Stimulated activated CD8-positive, alpha-beta memory T cell treated with anti-CD3 and anti-CD28 coated beads, Interleukin-7, amount 100 ng/mL, for 4 hours (primary cell): ENCODE measurements around the gene DUSP6.

Experiments used
- DNase-seq, 2 donors: peaks; one replicate each; pipeline ENCODE4 v3.0.0-alpha.2; 2020; ENCODE audit warnings: low read depth in 2 of 2

DUSP6 gene

DNA sequence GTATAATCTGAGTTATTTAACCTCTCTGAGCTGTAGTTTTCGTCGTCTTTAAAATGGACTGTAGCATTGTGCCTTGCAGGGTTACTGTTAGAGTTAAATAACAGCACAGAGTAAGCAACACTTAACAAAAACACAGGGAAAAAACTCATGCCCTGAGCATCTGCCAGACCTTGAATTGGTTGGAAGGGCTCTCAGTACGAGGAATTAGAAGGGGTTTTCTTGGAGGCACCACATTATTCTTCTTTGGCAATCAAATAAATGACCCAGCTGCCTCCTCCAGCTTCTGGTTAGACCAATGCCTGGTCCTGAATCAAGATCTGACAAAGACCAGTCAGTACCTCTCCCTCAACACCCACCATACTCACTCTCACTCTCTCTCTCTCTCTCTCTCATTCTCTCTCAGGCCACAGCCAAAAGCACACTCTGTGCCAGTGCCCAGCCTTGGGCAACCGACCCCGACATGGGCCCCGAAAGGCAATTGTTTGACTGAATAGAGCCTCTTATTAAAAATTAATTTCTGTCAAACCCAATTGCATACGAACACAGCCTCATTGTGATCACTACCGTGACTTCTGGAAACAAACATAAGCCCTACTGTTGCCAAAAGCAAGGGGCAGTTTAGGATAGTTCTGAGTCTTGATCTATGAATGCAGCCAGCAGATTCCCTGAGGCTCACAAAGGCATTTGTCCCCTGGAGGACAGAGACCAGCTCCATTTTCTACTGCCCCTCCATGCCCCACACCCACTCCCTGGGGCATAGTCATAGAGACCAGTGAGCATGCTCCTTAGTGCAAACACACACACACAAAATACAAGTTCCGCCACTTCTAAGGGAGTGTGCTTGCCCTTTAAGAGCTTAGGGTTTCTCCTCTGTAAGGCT, 23.9 kb downstream of the DUSP6 start:
- DNase-seq: no peak

DNA sequence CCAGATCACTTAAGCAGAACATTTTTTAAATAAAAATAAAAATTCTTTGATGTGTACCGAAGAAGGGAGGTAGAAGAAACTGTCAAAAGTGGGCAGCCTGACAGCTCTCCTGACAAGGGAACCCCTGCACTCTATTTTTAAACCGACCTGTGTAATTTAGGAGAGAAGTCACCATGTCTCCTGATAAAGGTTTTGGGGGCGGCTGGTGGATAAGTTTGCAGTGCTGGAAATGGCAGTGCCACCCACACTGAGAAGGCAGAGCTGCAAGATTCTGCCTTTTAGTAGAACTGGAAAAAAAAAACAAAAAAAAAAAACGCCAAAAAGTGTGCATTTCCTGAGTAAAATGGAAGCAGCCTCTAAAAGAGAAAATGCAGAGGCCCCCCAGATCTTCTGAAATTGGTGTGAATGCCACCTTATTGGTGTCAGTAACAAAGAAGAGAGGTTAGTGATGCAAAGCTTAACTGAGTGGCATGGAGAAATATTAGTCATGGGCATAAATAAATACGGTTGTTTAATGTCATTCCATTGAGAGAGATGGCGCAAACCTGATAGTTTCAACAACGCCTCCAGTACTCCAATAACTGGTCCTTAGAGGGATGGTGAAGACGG, 24.7 kb downstream of the DUSP6 start:
- DNase-seq: no peak

DNA sequence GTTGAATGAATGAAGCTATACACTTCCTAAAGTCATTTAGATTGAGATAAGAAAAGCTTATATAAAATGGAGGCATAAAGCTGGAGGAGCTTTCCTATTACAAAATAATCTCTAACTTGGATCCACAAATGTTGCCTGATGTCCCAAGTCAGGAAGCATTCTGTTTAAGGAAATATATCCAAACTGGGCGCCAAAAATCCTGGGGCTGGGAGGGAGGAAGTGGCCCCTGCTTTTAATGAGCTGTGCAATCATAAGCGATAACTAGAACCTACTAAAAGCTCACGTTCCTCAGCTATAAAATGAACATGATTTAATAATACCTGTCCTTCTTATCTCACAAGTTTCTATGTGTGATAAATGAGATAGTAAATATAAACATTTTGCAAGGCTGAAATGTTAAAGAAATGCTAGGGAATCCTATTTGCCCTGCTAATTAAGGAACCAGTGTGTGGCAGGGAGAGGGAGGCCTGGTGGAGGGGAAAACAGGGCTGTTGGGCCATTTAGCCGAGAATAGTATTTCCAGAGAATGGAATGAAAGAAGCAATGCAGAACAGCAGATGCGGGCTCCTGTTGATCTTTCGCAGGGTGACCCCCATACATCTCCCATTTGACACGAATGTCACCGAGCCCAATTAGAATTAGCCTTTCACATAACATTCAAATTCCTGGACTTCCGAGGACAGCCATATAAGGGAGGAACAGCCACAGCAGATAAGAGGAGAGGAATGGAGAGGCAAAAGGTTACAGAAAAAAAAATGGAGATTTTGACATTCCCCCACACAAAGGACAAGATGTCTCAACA, 25.9 kb downstream of the DUSP6 start:
- DNase-seq: no peak

DNA sequence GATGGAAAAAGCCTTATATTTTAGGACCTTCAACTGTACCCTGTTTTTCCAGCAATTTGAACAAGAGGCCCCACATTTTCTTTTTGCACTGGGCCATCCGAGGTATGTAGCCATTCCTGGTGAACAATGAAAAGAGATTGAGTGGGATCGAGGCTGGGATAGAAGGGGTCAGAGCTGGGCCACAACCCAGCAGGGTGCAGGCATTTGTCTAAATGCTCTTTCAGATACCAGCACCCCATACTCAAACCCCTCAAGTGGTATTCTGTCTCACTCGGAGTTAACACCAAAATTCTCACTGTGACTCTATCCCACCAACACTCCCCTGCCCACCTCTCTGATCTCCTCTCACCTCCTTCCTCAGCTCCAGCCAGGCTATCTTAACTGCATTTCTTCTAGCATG, 26.8 kb downstream of the DUSP6 start:
- DNase-seq: no peak

DNA sequence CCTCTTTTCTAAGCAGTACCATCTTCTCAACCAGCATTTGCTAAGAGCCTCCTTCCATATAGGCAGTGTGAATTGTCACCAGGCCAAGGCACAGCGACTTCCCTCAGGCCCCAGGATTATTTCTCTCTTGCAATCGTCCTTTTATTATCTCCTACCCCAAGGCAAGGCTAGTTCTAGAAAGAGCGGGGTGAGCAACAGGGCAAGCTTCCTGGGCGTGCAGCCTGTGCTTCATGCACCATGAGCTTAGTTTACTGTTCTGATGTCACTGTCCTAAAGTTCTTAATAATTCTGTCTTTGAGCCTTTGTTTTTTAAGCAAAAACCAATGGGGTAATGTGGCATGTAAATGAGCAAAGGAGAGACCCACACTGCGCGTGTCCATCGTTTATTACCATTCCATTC, 27.9 kb downstream of the DUSP6 start:
- no peak for DNase-seq

DNA sequence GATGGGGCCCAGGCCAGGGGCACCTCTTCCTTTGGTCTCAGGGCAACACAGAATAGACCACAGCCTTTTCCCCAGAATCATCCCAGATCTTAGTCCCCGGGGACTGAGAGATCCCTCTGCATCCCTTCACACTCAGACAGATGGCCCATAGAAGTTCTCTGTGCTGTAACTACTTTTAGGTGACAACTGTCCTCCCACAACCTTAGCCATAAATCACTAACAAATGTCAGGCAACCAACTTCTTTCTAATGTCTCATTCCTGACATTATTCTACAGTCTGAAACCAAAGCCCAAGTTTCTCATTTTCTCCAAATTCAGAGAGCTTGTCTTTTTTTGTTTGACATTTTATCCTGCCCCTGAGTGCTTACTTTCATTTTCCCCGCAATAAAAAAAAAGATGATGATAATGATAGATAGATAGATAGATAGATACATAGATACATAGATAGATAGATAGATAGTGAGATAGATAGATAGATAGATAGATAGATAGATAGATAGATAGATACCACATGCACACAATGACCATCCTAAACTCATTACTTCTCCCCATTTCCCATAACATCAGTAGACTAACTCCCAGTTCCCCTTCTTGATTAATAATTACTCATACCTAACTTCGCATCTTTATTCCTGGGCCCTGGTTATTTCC, 28.6 kb downstream of the DUSP6 start:
- DNase-seq: no peak

DNA sequence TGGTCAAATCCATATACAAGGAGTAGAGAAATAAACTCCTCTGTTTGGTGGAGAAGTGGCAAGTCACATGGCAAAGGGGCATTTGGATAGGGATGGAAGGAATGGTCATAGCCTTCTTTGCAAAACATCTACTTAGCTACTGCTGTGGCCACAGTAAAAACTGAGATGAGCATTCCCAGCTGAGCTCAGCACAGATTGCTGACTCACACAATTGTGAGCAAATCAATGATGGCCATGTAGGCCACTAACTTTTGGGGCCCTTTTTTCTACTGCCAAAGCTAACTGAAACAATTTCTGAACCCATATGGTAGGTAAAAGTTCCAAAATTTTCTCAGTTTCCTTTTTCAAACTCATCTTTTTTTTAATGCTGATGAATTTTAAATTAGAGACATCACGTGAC, 31.6 kb downstream of the DUSP6 start:
- no peak for DNase-seq

DNA sequence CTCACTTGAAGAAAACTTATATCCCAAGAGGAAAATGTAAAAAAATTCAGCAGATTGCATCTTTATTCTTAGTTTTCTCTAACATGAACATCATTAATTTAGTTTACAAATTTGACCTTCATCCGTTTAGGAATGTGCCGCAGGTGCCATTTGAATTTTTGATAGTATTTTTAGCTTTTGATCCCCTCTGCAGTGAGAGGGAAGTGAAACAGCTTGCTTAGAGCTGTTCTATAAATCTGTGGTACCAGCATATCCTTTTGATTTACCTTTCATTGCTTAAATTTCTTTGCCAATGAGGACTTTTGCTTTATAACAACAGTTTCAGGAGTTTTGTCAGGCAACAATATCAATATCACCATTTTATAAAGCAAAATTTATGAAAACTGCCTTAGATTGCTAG, 32.7 kb downstream of the DUSP6 start:
- DNase-seq: no peak

DNA sequence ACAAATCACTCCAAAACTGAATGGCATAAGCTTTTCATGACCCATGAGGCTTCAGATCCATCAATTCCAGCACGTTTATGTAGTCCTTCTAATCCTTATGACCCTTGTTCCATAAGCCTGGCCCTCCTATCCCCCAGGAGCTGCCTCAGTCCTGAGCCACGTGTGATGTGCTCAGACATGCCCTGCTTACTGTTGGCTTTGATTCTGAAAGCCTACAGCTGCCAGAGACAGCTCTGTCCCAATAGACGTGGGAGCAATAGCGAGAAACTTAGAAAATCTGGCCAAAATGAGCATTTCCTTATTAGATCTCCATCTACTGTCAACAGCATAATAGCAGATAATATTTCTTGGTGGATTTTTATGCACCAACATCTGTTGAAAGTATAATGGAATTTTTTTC, 33.2 kb downstream of the DUSP6 start:
- DNase-seq: no peak

DNA sequence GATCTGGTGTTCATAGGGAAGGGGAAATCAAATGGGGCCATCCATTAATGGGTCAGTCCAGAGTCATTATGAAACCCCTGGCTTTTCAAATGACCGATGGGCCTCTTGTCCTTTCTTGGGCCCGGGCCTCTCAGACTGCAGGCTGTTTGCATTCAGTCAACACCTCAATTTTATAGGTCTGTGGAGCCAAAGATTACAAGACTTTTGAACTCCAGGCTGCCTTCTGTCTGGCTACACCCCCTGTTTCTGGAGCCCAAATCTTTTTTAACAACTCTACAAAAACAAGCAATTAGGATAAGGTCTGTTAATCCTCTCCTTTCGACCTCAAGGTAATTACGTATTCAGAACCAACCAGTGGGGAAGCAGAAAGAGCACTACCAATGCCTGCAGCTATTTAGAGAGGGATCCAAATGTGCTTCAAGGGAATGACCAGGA, 35.6 kb downstream of the DUSP6 start:
- DNase-seq: no peak

DNA sequence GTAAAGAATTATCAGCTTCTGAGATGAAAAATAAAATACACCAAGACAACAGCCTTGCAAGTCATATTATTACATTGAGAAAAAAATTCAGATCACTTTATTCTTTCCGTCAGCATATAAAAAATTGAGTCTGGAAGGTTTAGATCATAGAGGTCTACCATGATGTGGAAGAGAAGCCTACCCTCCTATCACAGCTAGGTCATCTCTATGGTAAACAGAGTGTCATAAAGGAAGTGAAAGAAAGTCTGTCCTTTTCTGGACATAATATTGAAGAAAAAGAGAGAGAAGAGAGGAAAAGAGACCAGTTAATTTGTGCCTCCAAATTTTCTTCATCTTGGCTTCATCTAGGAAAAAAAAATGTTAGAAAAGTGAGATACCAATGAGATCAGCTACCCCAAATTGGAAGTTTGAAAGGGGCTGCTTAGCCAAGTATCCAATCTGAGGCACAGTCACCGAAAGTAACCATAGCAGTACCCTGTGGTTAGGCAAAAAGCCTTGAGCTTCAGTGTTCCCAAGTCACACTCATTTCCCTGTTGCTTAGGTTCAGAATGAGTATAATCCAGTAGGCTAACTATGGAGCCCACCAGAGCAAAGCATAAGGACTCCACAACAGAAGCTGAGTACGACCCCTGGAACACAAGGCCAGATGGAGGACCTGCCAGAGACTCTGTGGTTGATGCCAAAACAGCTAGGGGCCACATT, 38.1 kb downstream of the DUSP6 start:
- DNase-seq: no peak

DNA sequence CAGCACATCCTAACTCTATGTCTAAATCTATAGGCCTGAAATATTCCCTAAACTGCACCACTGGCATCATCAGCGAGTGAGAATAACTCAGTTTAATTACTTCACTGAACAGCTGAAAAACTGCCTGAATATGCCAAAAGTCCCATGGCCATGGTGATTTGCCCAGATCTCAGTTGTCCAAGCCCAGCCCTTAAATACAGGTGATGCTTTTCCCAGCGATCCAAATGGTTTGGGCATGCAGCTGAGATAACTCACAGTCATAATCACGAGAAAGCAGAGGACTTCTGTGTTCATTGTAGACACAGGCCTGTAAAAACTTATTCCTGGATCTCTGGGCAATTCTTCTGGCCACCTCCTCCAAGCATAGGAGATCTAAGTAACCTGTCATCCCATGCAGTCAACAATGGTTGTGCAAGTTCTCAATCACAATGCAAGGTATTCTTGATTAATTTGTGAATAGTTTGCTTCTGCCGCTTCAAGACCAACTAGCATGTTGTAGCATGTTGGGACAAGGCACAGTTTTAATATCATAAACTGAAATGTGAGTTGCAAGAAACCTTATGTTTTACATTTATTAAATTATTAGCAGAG, 40.5 kb downstream of the DUSP6 start:
- DNase-seq: no peak

DNA sequence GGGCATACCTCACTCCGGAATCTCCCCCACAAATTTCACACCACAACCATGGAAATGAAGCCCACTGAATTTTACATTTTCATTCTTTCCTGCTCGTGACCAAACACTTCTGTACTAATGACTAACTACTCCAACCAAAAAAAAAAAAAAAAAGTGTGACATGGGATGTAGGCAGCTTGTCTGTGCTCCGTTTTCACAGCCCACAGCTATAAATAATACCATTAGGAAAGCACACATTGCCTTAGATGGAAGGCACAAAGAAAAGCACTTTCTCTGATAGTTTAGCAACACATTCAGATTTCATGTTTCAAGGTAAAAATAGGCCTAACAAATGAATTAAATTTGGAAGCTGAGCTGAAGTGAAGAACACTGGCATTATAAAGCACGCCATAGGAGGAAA, 42.5 kb downstream of the DUSP6 start:
- DNase-seq: no peak

DNA sequence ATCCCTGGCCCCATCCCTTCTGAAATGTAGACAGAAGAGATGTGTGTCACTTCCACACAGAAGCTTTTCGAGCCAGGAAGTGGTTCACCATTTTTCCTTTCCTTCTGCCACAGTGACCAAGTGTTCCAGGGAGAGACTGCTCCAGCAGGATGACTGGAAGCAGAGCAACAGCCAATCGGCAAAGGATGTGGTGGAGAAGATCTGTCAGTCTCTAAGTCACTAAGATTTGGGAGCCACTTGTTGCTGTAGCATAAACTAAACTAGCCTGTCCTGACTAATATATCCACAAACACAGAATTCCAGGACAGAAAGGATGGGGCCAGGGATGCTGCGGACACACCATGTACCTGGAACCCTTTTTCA, 42.9 kb downstream of the DUSP6 start:
- no peak for DNase-seq

DNA sequence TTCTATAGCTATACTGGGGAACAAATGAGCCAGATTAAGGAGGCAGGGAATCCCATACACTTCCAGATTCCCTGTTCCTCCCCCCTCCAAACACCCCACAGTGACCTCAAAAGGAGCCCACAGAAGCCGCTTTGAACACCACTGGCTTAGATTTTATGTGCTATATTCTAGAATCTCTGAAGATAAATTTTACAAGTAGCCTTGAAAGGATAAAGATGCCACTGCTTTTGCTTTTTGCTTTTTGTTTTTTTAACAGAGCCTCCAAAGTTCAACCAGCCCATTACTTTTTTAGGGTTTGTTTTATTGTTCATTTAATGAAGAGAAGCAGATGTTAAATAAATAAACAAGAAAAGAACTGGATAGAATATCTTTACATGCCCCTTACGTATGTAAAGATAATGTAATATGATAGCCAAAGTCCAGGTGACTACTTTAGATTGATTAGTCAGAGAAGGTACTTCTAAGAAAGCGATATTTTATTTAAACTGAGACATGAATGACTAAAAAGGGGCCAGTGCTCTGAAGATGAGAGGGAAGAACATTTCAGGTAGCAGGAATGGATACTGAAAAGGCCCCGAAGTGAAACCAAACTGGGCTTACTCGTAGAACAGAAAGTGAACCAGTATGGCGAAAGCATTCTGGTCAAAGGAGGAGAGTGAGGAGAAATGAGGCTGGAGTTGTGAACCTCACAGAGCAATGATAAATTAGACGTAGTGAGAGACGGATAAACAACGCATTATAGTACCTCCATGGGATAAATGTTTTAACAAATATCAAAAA, 44.6 kb downstream of the DUSP6 start:
- no peak for DNase-seq

DNA sequence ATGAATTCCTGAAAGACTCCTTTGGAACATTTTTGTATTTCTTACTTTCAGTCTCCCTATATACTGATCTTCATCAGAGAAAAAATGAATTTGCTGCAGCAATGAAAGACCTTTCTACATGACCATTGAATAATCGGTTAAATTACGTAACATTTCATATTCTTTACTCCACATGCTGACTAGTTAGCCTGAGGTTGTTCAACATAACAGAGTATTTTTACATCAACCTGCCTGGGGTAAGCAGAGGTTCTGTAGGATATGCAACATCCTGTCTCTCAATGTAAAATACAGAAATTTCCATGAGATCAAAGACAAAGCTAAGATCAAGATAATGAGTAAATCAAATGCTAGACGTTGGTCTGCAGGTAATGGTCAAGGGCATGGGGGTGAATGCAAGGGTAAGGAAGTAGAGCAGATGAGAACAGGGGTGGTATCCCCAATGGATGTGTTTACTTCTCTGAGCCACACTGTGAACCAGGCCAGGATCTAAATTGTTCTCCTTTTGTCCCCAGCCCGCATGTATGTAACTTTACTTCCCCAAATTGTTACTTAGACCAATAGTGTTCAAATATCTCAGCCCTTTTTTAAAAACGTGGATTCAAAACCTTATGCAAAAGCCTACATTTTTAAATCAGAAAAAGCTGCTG, 45.4 kb downstream of the DUSP6 start:
- DNase-seq: no peak

DNA sequence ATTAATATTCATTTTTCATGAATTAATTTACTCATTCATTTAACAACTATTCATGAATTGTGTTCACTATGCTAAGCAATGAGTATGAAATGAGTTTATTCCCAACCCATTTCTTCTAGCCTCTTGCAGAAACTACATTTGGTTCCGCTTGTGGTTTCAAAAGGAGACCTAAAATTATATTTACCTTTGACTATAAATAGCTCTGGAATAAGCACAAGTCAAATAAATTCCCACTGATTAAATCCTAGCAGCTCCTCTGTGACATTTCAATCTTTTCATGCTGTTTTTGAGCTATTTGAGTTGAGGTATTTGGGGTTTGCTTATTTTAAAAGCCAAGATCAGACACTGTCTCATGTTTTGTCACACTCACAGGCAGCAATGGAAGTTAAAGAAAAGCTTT, 46.9 kb downstream of the DUSP6 start:
- no peak for DNase-seq

DNA sequence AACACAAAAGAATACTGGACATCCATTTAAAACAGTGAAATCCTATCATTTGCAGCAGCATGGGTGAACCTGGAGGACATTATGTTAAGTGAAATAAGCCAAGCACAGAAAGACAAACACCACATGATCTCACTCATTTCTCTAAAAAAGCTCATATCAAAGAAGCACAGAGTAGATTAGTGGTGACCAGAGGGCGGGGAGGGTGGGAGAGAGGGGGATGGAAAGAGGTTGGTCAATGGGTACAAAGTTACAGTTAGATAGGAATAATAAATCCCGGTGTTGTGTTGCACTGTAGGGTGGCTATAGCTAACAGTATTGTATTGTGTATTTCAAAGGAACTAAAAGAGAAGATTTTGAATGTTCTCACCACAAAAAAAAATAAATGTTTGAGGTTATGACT, 52.4 kb downstream of the DUSP6 start:
- DNase-seq: no peak

DNA sequence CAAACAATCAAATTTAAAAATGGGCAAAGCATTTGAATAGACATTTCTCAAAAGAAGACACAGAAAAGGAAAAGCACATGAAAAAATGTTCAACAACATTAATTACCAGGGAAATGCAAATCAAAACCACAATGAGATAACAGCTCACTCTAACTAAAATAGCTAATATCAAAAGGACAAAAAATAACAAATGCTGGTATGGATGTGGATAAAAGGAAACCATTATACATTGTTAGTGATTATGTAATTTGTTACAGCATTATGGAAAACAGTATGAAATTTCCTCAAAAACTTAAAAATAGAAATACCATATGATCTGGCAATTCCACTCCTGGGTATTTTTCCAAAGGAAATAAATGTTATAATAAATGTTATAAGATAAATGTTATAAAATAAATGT, 52.9 kb downstream of the DUSP6 start:
- DNase-seq: no peak
